Heart right ventricle (tissue), 16 donors: ENCODE results near the gene NFIC. TPM values are rescaled to one million over a fixed set of nuclear protein-coding genes. Genes with fewer than 3 reads are reported as not detected.
A peak's percentile ranks its signal among the peaks of the same experiment; 100 is the strongest.

Experiments
- ATAC-seq, 8 donors: fragments of 200-7000 bp; cut with Tn5 transposase; one replicate each; pipeline ENCODE4 v1.9.1; 2020; ENCODE audit warnings: mild to moderate bottlenecking in 8 of 8, moderate library complexity in 8 of 8, moderate number of reproducible peaks in 1 of 8
- DNase-seq, 2 donors: peaks; one replicate each; pipeline ENCODE4 v3.0.0-alpha.2; 2020
- H3K27ac ChIP-seq, 10 donors: fragments of 200-600 bp; sonication (generic) in 2 of 10; one replicate each; pipeline versions ENCODE4 v1.5.0 to v1.8.0; 2020 to 2022; ENCODE audit warnings: mild to moderate bottlenecking in 3 of 10
- H3K27me3 ChIP-seq, 7 donors: fragments of 200-600 bp; one replicate each; pipeline ENCODE4 v1.8.0; 2021 to 2022; ENCODE audit warnings: mild to moderate bottlenecking in 2 of 7
- H3K36me3 ChIP-seq, 9 donors: fragments of 200-600 bp; sonication (generic) in 1 of 9; one replicate each; pipeline versions ENCODE4 v1.5.0 to v1.8.0; 2020 to 2022; ENCODE audit warnings: mild to moderate bottlenecking in 2 of 9
- H3K4me1 ChIP-seq, 9 donors: fragments of 200-600 bp; sonication (generic) in 1 of 9; one replicate each; pipeline versions ENCODE4 v1.5.0 to v1.8.0; 2020 to 2022; ENCODE audit warnings: mild to moderate bottlenecking in 4 of 9
- H3K4me3 ChIP-seq, 10 donors: fragments of 200-600 bp; sonication (generic) in 2 of 10; one replicate each; pipeline versions ENCODE4 v1.5.0 to v1.8.0; 2020 to 2022; ENCODE audit warnings: mild to moderate bottlenecking in 7 of 10, moderate library complexity in 2 of 10
- H3K9me3 ChIP-seq, 11 donors: fragments of 200-600 bp in 10 of 11; sonication (generic) in 2 of 11; one replicate each; pipeline versions ENCODE4 v1.5.0 to v1.8.0; 2013 to 2022; ENCODE audit warnings: mild to moderate bottlenecking in 2 of 11, control low read depth in 1 of 11, moderate library complexity in 1 of 11
- WGBS, 2 donors: extraction: QIAGEN DNeasy Blood & Tissue Kit; methylation state at CpG; one replicate each; pipeline ENCODE4 v1.1.7; 2013; ENCODE audit warnings: inconsistent platforms in 1 of 2; 5-methylcytosine and 5-hydroxymethylcytosine counted together
- intact Hi-C, 10 donors: fragments of 100-400 bp; cut with DNase I; formaldehyde crosslinking; loops; one replicate each; pipeline versions ENCODE4 v1.11.1 to v1.14.2; 2022
- polyA plus RNA-seq, 2 donors: library from polyadenylated mRNA; stranded (reverse); fragments of 200-250 nt; gene quantifications; one replicate each; pipeline ENCODE4 v1.2.3, GENCODE V29; 2013
- total RNA-seq, 10 donors: library from RNA; stranded (reverse); fragmentation: NEBNext Ultra II Directional in 3 of 10; extraction: Animal tissue kit (Norgen Biotek cat#: 25700) in 3 of 10; gene quantifications; one replicate each; pipeline versions ENCODE4 v1.2.1 to v1.2.4, GENCODE V29; 2021 to 2023
- TF ChIP-seq, protein P1 (sequence below), 9 donors: fragments of 200-600 bp; sonication (generic) in 2 of 9; IDR thresholded peaks; one replicate each; pipeline versions ENCODE4 v1.5.0 to v1.8.0; 2021 to 2022; ENCODE audit warnings: antibody characterized with exemption in 9 of 9, mild to moderate bottlenecking in 5 of 9, moderate library complexity in 1 of 9
- donor health status: Arrhythmogenic right ventricular cardiomyopathy.
- donor health status: ischemic (EF 13 %, LVEDD 7.1; RV severe dilation, severe dysfunction).
- donor health status: healthy with polysubstance abuse.
- donor health status: DM: no; HTN: yes; CAD: no.
- donor health status: DM: no; HTN: no; CAD: no.
- donor health status: ischemic (EF 25% LVEDD 6.9; RV normal size, moderate dysfunction).
- donor health status: ischemic (EF 25% LVEDD 5.7; RV mildly dilated, moderate dysfunction).
- donor health status: healthy.
- donor health status: DM: yes; HTN: yes; CAD: no.
- donor health status: Ischemic cardiomyopathy.
- donor health status: ischemic (EF 35%, LVEDD 5.7; RV mildly dilated, moderate dysfunction).
- donor health status: nonischemic (EF 11% LVEDD 7.7; RV severe dilation, severe dysfunction).
- donor health status: DM: yes; HTN: yes; CAD: no.
- donor health status: PGD.
- donor health status: ischemic (EF 29% LVEDD 5.4; RV normal size, mild dysfunction).
- donor health status: nonischemic (EF 23%, LVEDD 6.1; RV moderate dilation, normal function).

The NFIC gene
- total and polyA plus RNA-seq, 12 donors: 52.3 to 217 (median 157) TPM

- no peak for ATAC-seq
- Histone ChIP-seq H3K9me3 (no peaks in the 10 kb centered on the region), H3K36me3 (no peaks in the 10 kb centered on the region), H3K4me1 (peaks cover 24 to 64% (median 50%) of the 10 kb centered on the region in 9 donors), H3K4me3 (no peak overlapping the region), H3K27me3 (no peaks in the 10 kb centered on the region), H3K27ac (peak overlapping the region in 5 of 10 donors; percentile 15 to 99 (median 35))
- intact Hi-C loops: loop anchor here in 2 of 10 donors (5.0 kb wide), 2 partner anchors 38 to 63 kb away; no protein-coding TSS in a partner anchor
- TF ChIP-seq, protein P1, sequence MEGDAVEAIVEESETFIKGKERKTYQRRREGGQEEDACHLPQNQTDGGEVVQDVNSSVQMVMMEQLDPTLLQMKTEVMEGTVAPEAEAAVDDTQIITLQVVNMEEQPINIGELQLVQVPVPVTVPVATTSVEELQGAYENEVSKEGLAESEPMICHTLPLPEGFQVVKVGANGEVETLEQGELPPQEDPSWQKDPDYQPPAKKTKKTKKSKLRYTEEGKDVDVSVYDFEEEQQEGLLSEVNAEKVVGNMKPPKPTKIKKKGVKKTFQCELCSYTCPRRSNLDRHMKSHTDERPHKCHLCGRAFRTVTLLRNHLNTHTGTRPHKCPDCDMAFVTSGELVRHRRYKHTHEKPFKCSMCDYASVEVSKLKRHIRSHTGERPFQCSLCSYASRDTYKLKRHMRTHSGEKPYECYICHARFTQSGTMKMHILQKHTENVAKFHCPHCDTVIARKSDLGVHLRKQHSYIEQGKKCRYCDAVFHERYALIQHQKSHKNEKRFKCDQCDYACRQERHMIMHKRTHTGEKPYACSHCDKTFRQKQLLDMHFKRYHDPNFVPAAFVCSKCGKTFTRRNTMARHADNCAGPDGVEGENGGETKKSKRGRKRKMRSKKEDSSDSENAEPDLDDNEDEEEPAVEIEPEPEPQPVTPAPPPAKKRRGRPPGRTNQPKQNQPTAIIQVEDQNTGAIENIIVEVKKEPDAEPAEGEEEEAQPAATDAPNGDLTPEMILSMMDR (IDR thresholded peaks at IDR 0.05): no peak
- DNase-seq: no peak
- 69 to 70% methylated on average over 16 of the region's 16 CpGs for WGBS, 2 donors
Observed at GRCh38 chr19:3363841-3364500, 2.4 kb upstream of the NFIC start.

DNA sequence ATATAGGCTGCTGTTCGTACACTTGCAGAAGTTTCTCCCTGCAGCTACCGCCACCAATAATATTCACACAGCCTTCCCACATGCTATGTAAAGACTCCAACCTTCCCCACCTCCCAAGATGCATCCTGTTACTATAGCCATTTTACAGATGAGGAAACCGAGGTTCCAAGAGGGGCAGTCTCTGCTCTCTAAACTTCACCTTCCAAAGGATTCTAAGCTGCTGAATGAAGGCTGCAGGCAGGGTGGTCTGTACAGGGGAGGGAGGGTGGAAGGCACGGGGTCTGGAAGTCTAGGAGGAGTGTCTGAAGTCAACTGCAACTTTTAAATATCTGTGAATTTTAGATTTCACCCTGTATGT is 1.9 kb upstream of the NFIC start:
- H3K4me1 ChIP-seq: peaks cover 24 to 70% (median 54%) of the 10 kb centered on the region in 9 donors

GRCh38 chr19:3365093-3365835 is 1.1 kb upstream of the NFIC start:
- H3K4me1 ChIP-seq: peaks cover 25 to 77% (median 62%) of the 10 kb centered on the region in 9 donors
- intact Hi-C loops: loop anchor here in 2 of 10 donors (5.0 kb wide), 2 partner anchors 37 to 42 kb away; no protein-coding TSS in a partner anchor
- DNase-seq: no peak
- no peaks in the 10 kb centered on the region for H3K36me3 ChIP-seq
- TF ChIP-seq, protein P1 (IDR thresholded peaks at IDR 0.05): no peak
- no peaks in the 10 kb centered on the region for H3K27me3 ChIP-seq
- 34 to 35% methylated on average over 9 of the region's 9 CpGs for WGBS, 2 donors
- no peaks in the 10 kb centered on the region for H3K9me3 ChIP-seq
- peak overlapping the region; percentile 94 to 100 (median 98) for H3K27ac ChIP-seq
- no peak for ATAC-seq
- peak overlapping the region; percentile 78 to 95 (median 84) for H3K4me3 ChIP-seq

More for the DNA sequence above, 1.9 kb upstream of the NFIC start:
- no peaks in the 10 kb centered on the region for H3K9me3 ChIP-seq
- intact Hi-C loops: loop anchor here in 2 of 10 donors (5.0 kb wide), 2 partner anchors 38 to 63 kb away; no protein-coding TSS in a partner anchor
- ATAC-seq (no peak), DNase-seq (no peak)
- WGBS, 2 donors: 74 to 77% methylated on average over 4 of the region's 4 CpGs
- TF ChIP-seq, protein P1 (IDR thresholded peaks at IDR 0.05): no peak
- H3K4me3 ChIP-seq: no peak overlapping the region
- H3K36me3 ChIP-seq: no peaks in the 10 kb centered on the region
- H3K27me3 ChIP-seq: no peaks in the 10 kb centered on the region
- peak overlapping the region in 4 of 10 donors; percentile 95 to 99 (median 96) for H3K27ac ChIP-seq
